Measurements from ENCODE around the gene KCNB1.

Gene KCNB1

DNA sequence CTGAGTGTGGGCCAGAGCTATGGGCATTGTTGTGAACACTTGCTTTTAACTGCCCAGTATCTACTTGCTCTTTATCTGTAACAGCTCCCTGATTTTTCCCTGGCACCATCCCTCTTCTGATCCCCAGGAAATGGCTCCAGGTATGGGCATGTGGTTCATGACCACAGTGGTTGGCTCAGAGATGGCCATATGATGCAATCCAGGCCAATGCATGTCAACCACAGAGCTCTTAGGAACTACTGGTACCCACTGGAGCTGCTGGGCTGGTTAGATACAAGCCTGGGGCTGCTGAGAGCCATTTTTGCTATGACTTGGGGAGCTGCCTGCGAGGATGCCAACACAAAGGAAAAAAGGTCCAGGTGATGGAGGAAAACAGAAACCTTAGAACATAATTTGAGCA lies 55.6 kb downstream of the KCNB1 start:
- H3K27me3 ChIP-seq (ENCODE audit: insufficient read depth, low read length, poor library complexity, severe bottlenecking), result no peaks in the 10 kb centered on the region

GRCh38 chr20:49426395-49426794 lies 56.1 kb downstream of the KCNB1 start:
- Histone ChIP-seq H3F3A (ENCODE audit: low read depth) (no peaks in the 10 kb centered on the region), H3K79me2 (ENCODE audit: insufficient read depth, low read length) (no peaks in the 10 kb centered on the region), H3K4me3 (ENCODE audit: low read length, poor library complexity, severe bottlenecking) (no peak overlapping the region), H3K9ac (ENCODE audit: low read depth, low read length, poor library complexity, severe bottlenecking) (no peak overlapping the region), H3K36me3 (ENCODE audit: insufficient read depth, low read length) (no peaks in the 10 kb centered on the region), H4K20me1 (ENCODE audit: insufficient read depth, low read length, poor library complexity, severe bottlenecking) (no peaks in the 10 kb centered on the region), H3K27me3 (ENCODE audit: insufficient read depth, low read length, poor library complexity, severe bottlenecking) (no peaks in the 10 kb centered on the region), H3K9me3 (ENCODE audit: insufficient read depth, low read depth, low read length) (no peaks in the 10 kb centered on the region), H3K4me1 (ENCODE audit: insufficient read depth, low read length, poor library complexity, severe bottlenecking) (no peaks in the 10 kb centered on the region), H2AFZ (ENCODE audit: low read length) (no peak overlapping the region), H3K4me2 (ENCODE audit: low read depth, low read length, poor library complexity, severe bottlenecking) (no peak overlapping the region), H3K9me2 (replicated peaks; ENCODE audit: low read depth, low read length) (no peaks in the 10 kb centered on the region)
- no peak for TF ChIP-seq EZH2phosphoT487 (IDR thresholded peaks at IDR 0.05; ENCODE audit: borderline replicate concordance)
- TF ChIP-seq, protein P1, sequence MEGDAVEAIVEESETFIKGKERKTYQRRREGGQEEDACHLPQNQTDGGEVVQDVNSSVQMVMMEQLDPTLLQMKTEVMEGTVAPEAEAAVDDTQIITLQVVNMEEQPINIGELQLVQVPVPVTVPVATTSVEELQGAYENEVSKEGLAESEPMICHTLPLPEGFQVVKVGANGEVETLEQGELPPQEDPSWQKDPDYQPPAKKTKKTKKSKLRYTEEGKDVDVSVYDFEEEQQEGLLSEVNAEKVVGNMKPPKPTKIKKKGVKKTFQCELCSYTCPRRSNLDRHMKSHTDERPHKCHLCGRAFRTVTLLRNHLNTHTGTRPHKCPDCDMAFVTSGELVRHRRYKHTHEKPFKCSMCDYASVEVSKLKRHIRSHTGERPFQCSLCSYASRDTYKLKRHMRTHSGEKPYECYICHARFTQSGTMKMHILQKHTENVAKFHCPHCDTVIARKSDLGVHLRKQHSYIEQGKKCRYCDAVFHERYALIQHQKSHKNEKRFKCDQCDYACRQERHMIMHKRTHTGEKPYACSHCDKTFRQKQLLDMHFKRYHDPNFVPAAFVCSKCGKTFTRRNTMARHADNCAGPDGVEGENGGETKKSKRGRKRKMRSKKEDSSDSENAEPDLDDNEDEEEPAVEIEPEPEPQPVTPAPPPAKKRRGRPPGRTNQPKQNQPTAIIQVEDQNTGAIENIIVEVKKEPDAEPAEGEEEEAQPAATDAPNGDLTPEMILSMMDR (conservative IDR thresholded peaks at IDR 0.05; ENCODE audit: low read length), result no peak

More for the DNA sequence above, 55.6 kb downstream of the KCNB1 start:
- TF ChIP-seq, protein P1 (conservative IDR thresholded peaks at IDR 0.05; ENCODE audit: low read length), result no peak
- no peak for TF ChIP-seq EZH2phosphoT487 (IDR thresholded peaks at IDR 0.05; ENCODE audit: borderline replicate concordance)
- H3K9ac ChIP-seq (ENCODE audit: low read depth, low read length, poor library complexity, severe bottlenecking), result no peak overlapping the region
- no peaks in the 10 kb centered on the region for H3K9me3 ChIP-seq (ENCODE audit: insufficient read depth, low read depth, low read length)
- H4K20me1 ChIP-seq (ENCODE audit: insufficient read depth, low read length, poor library complexity, severe bottlenecking), result no peaks in the 10 kb centered on the region
- H2AFZ ChIP-seq (ENCODE audit: low read length), result no peak overlapping the region
- H3K36me3 ChIP-seq (ENCODE audit: insufficient read depth, low read length), result no peaks in the 10 kb centered on the region
- H3K4me3 ChIP-seq (ENCODE audit: low read length, poor library complexity, severe bottlenecking), result no peak overlapping the region
- H3K79me2 ChIP-seq (ENCODE audit: insufficient read depth, low read length), result no peaks in the 10 kb centered on the region
- no peaks in the 10 kb centered on the region for H3F3A ChIP-seq (ENCODE audit: low read depth)
- no peak overlapping the region for H3K4me2 ChIP-seq (ENCODE audit: low read depth, low read length, poor library complexity, severe bottlenecking)
- no peaks in the 10 kb centered on the region for H3K4me1 ChIP-seq (ENCODE audit: insufficient read depth, low read length, poor library complexity, severe bottlenecking)
- no peaks in the 10 kb centered on the region for H3K9me2 ChIP-seq (replicated peaks; ENCODE audit: low read depth, low read length)

- Histone ChIP-seq H3K4me2 (ENCODE audit: low read depth, low read length, poor library complexity, severe bottlenecking) (no peak overlapping the region), H4K20me1 (ENCODE audit: insufficient read depth, low read length, poor library complexity, severe bottlenecking) (no peaks in the 10 kb centered on the region), H3K9ac (ENCODE audit: low read depth, low read length, poor library complexity, severe bottlenecking) (no peak overlapping the region), H3K27me3 (ENCODE audit: insufficient read depth, low read length, poor library complexity, severe bottlenecking) (no peaks in the 10 kb centered on the region), H2AFZ (ENCODE audit: low read length) (no peak overlapping the region), H3K9me3 (ENCODE audit: insufficient read depth, low read depth, low read length) (no peaks in the 10 kb centered on the region), H3K79me2 (ENCODE audit: insufficient read depth, low read length) (no peaks in the 10 kb centered on the region), H3K9me2 (replicated peaks; ENCODE audit: low read depth, low read length) (no peaks in the 10 kb centered on the region), H3K36me3 (ENCODE audit: insufficient read depth, low read length) (no peaks in the 10 kb centered on the region), H3F3A (ENCODE audit: low read depth) (no peaks in the 10 kb centered on the region), H3K4me1 (ENCODE audit: insufficient read depth, low read length, poor library complexity, severe bottlenecking) (no peaks in the 10 kb centered on the region), H3K4me3 (ENCODE audit: low read length, poor library complexity, severe bottlenecking) (no peak overlapping the region)
- TF ChIP-seq, protein P1 (conservative IDR thresholded peaks at IDR 0.05; ENCODE audit: low read length), result no peak
- TF ChIP-seq EZH2phosphoT487 (IDR thresholded peaks at IDR 0.05; ENCODE audit: borderline replicate concordance), result no peak
Measured at GRCh38 chr20:49424536-49424935, 57.9 kb downstream of the KCNB1 start.

Measured in Loucy (cell line).